ENCODE data around the gene ARHGAP8.
A peak's percentile ranks its signal among the peaks of the same experiment; 100 is the strongest.

ARHGAP8 gene

GRCh38 chr22:44823806-44824205, 71.4 kb downstream of the ARHGAP8 start:
- DNase-seq (ENCODE audit: extremely low read depth in 1 of 2, low read depth in 1 of 2), result no peak

DNA sequence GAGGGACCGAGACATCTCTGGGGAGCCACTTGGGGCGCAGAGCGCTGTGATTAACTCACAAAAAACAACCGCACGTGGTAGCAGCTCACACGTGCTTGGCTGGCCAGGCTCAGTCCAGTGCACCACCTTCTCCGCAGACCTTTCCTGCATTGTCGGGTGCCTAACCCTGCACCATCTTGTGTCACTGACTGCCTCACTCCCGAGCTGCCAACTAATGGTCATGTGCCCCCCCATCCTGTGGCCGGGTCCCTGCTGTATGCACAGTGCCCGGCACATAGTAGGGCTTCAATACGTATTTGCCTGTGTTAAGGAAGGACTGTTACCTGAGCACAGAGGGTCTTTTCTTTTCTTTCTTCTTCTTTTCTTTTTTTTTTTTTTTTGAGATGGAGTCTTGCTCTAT, 71.9 kb downstream of the ARHGAP8 start:
- DNase-seq (ENCODE audit: extremely low read depth in 1 of 2, low read depth in 1 of 2), result no peak

- no peak for DNase-seq (ENCODE audit: extremely low read depth in 1 of 2, low read depth in 1 of 2)
Observed at GRCh38 chr22:44825310-44826150, 73.2 kb downstream of the ARHGAP8 start.

- DNase-seq (ENCODE audit: extremely low read depth in 1 of 2, low read depth in 1 of 2), result no peak
Observed at GRCh38 chr22:44827666-44828190, 75.4 kb downstream of the ARHGAP8 start.

GRCh38 chr22:44828193-44828592, 75.8 kb downstream of the ARHGAP8 start:
- DNase-seq (ENCODE audit: extremely low read depth in 1 of 2, low read depth in 1 of 2), result peak; percentile 5 to 13

DNA sequence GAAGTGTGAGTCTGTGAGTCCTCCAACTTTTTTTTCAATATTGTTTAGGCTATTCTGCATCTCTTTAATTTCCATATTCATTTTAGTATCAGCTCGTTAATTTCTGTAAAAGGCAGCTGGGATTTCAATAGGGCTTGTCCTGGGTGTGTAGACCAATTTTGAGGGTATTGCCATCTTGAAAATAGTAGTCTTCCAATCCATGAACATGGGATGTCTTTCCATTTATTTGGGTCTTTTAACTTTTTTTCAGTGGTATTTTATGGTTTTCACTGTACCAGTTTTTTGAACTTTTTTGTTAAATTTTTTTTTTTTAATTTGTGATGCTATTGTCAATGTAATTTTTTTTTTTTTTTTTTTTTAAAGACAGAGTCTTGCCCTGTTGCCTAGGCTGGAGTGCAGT, 79.5 kb downstream of the ARHGAP8 start:
- DNase-seq (ENCODE audit: extremely low read depth in 1 of 2, low read depth in 1 of 2), result no peak

GRCh38 chr22:44834065-44834464, 81.7 kb downstream of the ARHGAP8 start:
- no peak for DNase-seq (ENCODE audit: extremely low read depth in 1 of 2, low read depth in 1 of 2)

DNA sequence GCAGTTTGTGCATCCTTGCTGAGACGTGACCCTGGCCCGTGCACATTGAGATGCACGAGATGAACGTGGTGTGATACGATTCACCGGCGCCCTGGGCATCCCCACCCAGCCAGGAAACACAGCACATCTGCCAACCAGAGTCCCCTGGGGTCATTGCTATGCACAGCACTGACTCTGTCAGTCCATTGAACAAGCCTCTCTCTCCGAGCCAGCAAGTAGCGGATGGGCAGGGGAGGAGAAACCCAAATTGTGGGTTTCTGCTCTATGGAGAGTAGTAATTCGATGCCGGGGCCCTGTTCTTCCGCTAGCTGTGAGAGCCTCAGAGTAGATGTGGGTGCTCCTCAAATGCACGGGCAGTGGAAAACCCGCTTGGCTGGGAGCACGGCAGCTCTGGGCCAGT, 85.1 kb downstream of the ARHGAP8 start:
- no peak for DNase-seq (ENCODE audit: extremely low read depth in 1 of 2, low read depth in 1 of 2)

- DNase-seq (ENCODE audit: extremely low read depth in 1 of 2, low read depth in 1 of 2), result no peak
Observed at GRCh38 chr22:44838316-44839016, 86.1 kb downstream of the ARHGAP8 start.

- no peak for DNase-seq (ENCODE audit: extremely low read depth in 1 of 2, low read depth in 1 of 2)
Observed at GRCh38 chr22:44839061-44839460, 86.7 kb downstream of the ARHGAP8 start.

DNA sequence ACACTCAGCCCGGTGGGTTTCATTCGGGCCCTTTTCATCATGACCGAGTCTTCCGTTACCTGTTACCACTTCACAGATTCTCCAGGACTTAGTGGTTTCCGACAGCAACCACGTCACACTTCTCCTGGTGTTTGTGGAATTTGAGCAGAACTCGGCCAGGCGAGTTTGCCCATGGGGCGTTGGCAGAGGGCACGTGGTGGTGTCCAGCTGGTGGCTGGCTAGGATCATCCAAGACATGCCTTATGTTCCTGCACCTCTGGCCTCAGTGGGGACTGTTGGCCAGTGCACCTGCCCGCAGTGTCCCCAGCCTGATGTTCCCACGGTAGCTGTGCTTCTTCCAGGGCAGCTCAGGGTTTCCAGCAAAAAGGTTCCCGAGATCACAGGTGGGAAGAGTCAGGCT, 87.3 kb downstream of the ARHGAP8 start:
- no peak for DNase-seq (ENCODE audit: extremely low read depth in 1 of 2, low read depth in 1 of 2)

GRCh38 chr22:44840611-44841322, 88.4 kb downstream of the ARHGAP8 start:
- DNase-seq (ENCODE audit: extremely low read depth in 1 of 2, low read depth in 1 of 2), result no peak

DNA sequence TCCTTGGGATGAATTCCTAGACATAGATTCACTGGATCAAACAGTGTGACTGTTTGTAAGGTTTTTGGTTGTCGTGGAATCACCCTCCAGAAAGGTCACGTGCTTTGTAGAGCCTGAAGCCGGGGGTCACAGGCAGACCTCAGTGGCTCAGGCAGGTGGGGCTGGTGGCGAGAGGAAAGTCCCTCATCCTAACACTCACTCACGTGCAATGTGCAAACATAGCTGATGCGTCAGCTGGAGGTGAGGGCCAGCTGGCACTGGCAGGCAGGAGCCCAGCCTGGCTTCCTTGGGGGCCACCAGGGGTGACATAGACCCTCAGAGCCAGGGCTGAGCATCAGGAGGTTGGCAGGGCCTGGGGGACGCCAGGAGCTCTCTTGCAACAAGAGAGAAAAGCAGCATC, 90.0 kb downstream of the ARHGAP8 start:
- DNase-seq (ENCODE audit: extremely low read depth in 1 of 2, low read depth in 1 of 2), result no peak

DNA sequence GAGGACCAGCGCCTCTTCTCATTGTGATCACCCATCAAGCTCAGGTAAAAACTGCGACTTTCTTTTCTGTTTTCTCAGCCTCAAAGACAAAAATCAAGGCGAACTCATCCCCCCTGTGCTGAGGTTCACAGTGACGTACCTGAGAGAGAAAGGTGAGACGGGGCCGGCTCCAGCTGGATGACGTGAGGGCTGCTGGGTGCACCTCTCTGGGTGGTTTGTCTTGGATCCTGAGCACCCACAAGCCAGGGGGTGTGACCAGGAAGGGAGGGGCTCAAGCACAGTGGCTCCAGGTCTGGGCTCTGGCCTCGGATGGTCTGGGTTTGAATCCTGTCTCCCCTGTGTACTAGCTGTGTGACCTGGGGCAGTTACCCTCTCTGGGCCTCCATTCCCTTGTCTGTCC, 92.8 kb downstream of the ARHGAP8 start:
- DNase-seq (ENCODE audit: extremely low read depth in 1 of 2, low read depth in 1 of 2), result no peak

GRCh38 chr22:44845796-44846720, 93.7 kb downstream of the ARHGAP8 start:
- DNase-seq (ENCODE audit: extremely low read depth in 1 of 2, low read depth in 1 of 2), result no peak

GRCh38 chr22:44846726-44847275, 94.4 kb downstream of the ARHGAP8 start:
- no peak for DNase-seq (ENCODE audit: extremely low read depth in 1 of 2, low read depth in 1 of 2)

- no peak for DNase-seq (ENCODE audit: extremely low read depth in 1 of 2, low read depth in 1 of 2)
Observed at GRCh38 chr22:44847380-44847779, 95.0 kb downstream of the ARHGAP8 start.

GRCh38 chr22:44847892-44848291, 95.5 kb downstream of the ARHGAP8 start:
- DNase-seq (ENCODE audit: extremely low read depth in 1 of 2, low read depth in 1 of 2), result no peak

- no peak for DNase-seq (ENCODE audit: extremely low read depth in 1 of 2, low read depth in 1 of 2)
Observed at GRCh38 chr22:44848296-44848741, 95.9 kb downstream of the ARHGAP8 start.

Measured in stimulated activated CD8-positive, alpha-beta memory T cell treated with anti-CD3 and anti-CD28 coated beads, Interleukin-7, amount 100 ng/mL, for 48 hours (primary cell).